Ectodermal cell (in vitro differentiated cells): ENCODE results near the gene WDR64. TPM values are rescaled to one million over a fixed set of nuclear protein-coding genes. Genes with fewer than 3 reads are reported as not detected.

Experiments
- H3K27ac ChIP-seq: 2 replicates; pipeline ENCODE4 v1.7.0; 2013; ENCODE audit warnings: mild to moderate bottlenecking, low read depth, low read length; ENCODE audit not compliant: insufficient read depth, poor library complexity, severe bottlenecking
- H3K27me3 ChIP-seq: 2 replicates; pipeline ENCODE4 v1.7.0; 2013; ENCODE audit warnings: mild to moderate bottlenecking, low read length; ENCODE audit not compliant: insufficient read depth, control insufficient read depth, poor library complexity, severe bottlenecking
- H3K36me3 ChIP-seq: one replicate; pipeline ENCODE4 v1.7.0; 2013; ENCODE audit warnings: low read length; ENCODE audit not compliant: control insufficient read depth, insufficient read depth
- H3K4me1 ChIP-seq: one replicate; pipeline ENCODE4 v1.7.0; 2013; ENCODE audit warnings: low read length; ENCODE audit not compliant: control insufficient read depth, insufficient read depth
- H3K4me3 ChIP-seq: 2 replicates; pipeline ENCODE4 v1.7.0; 2013; ENCODE audit warnings: low read depth, low read length, control low read depth; ENCODE audit not compliant: insufficient read depth
- H3K9me3 ChIP-seq: 2 replicates; pipeline ENCODE4 v1.7.0; 2013; ENCODE audit warnings: mild to moderate bottlenecking, low read length, moderate library complexity; ENCODE audit not compliant: control insufficient read depth
- WGBS, 2 experiments: methylation state at CpG; one replicate each; pipeline ENCODE4 v1.1.7; 2013; ENCODE audit warnings: missing lambda C conversion rate in 2 of 2; 5-methylcytosine and 5-hydroxymethylcytosine counted together
- polyA plus RNA-seq, 4 experiments: library from polyadenylated mRNA; stranded (reverse); fragments of 50-300 nt; gene quantifications; one replicate each; pipeline ENCODE4 v1.2.3, GENCODE V29; 2013

The WDR64 gene
- polyA plus RNA-seq (2013, experiment 1 of 4) = not detected
- polyA plus RNA-seq (2013, experiment 2 of 4) = not detected
- polyA plus RNA-seq (2013, experiment 3 of 4) = not detected
- polyA plus RNA-seq (2013, experiment 4 of 4) = 0.08 TPM

DNA sequence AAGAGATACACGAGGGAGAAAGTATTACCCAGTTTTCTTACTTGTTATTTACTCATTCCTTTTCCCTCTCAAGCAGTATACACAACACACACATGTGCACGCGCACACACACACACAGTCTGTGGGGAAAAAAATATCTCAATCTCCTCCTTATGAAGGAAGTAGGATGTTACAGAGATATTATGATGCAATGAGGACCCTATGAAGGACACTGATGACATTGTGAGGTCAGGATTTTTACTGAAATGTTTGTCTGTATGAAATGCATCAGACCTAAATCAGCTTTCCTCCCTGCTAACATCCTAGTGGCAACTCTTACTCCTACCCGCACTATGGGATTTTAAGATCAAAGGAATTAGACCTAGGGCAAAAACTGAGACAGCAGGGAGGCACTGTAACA, at the start of gene WDR64:
Gene WDR64, plus strand, starts transcription at position 270 of the 400 bp plus-strand sequence. CDS start 204 bp downstream, outside the sequence.
- Histone ChIP-seq H3K27me3 (no peaks in the 10 kb centered on the region), H3K4me1 (no peaks in the 10 kb centered on the region), H3K36me3 (no peaks in the 10 kb centered on the region), H3K9me3 (no peaks in the 10 kb centered on the region), H3K27ac (no peak within 1 kb of the TSS), H3K4me3 (no peak within 1 kb of the TSS)
- WGBS, 2 experiments = 82 to 90% methylated on average over 2 of the region's 4 CpGs

DNA sequence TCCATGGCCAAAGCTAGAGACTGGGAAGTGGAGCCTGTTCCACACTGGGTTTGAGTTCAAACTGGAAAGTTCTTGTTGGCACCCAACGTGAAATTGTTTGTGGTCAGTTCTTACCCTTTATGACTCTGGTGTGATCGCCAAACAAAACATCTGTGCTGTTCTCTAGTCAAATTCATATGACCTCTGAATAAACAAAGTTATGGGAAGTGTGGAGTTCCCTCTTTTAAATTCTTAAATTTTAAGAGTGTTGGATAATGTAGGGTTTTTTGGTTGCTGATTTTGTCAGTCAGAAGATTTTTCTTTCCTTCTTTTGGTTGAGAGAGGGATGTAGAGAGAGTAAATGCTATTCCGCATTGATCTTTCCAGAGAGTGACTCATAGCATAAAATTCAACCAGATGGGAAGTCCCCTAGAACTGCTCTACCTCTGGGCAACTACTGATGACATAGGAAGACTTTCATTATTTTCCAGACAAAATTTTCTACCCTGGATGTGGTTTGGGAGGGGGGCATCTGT, 48.3 kb upstream of the WDR64 start:
- Histone ChIP-seq H3K4me3 (no peak overlapping the region), H3K9me3 (no peaks in the 10 kb centered on the region), H3K36me3 (no peaks in the 10 kb centered on the region), H3K27ac (no peak overlapping the region), H3K4me1 (no peaks in the 10 kb centered on the region), H3K27me3 (no peaks in the 10 kb centered on the region)
- 93 to 95% methylated on average over 2 to 3 of the region's 3 CpGs for WGBS, 2 experiments

DNA sequence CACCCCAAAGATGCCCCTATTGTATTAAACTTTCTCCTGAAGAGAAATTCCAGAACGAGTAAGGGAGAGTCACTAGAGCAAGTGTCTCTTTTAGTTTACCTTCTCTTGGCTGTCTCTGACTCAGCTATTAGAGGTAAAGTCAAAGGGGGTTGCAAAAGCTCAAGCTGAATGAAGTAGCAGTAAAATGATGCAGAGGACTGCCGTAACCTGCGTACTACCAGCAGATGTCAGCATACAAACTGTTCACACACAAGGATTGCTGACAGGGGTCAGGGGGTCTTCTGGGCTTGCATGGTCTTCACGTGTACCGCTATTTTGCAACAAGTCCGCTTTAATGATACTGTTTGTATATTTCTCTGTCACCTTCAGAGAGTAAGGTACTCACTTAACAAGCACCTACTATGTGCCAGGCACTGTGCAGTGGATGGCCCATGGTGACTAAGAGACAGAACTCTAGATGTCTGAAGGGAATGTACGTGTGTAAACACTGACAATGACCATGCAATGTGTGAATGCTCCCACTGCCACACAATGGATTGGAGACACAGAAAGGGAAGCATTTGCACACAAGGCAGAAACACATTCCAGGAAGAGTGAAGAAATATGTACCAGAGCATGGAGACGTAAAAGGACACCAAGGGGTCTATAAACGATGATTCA, 46.8 kb upstream of the WDR64 start:
- WGBS, 2 experiments = 82 to 87% methylated on average over 9 of the region's 9 CpGs
- H3K36me3 ChIP-seq = no peaks in the 10 kb centered on the region

DNA sequence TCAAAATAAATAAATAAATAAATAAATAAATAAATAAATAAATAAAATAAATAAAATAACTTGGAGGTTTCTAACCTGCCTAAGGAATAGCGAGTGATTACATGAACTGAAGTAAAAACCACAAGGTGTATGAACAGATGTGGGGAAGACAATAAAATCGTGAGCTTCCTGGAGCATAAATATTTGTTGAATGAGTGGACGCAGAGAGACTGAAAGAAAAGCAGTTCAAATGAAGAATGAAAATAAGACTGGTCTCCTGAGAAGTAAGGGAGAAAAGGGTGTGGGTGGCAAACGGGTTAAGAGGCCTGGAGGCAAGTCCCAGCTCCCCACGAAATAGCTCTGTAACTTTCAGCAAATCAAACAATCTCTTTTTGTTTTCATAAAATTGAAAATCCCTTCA, 45.5 kb upstream of the WDR64 start:
- Histone ChIP-seq H3K4me1 (no peaks in the 10 kb centered on the region), H3K4me3 (no peak overlapping the region), H3K9me3 (no peaks in the 10 kb centered on the region), H3K27me3 (no peaks in the 10 kb centered on the region), H3K36me3 (no peaks in the 10 kb centered on the region), H3K27ac (no peak overlapping the region)
- 89 to 97% methylated on average over 5 of the region's 5 CpGs for WGBS, 2 experiments

More for the DNA sequence above, 46.8 kb upstream of the WDR64 start:
- no peak overlapping the region for H3K4me3 ChIP-seq
- H3K27ac ChIP-seq = no peak overlapping the region
- H3K27me3 ChIP-seq = no peaks in the 10 kb centered on the region
- no peaks in the 10 kb centered on the region for H3K4me1 ChIP-seq
- H3K9me3 ChIP-seq = no peaks in the 10 kb centered on the region

DNA sequence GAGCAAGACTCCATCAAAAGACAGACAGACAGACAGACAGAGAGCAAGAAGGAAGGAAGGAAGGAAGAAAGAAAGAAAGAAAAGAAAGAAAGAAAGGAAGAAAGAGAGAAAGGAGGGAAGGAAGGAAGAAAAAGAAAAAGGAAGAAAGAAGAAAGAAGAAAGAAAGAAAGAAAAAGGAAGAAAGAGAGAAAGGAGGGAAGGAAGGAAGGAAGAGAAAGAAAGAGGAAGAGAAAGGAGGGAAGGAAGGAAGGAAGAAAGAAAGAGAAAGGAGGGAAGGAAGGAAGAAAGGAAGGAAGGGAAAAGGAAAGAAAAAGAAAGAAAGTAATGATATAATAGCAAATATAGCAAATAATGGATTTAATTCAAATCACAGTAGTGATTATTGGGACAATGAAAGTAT, 44.6 kb upstream of the WDR64 start:
- no peaks in the 10 kb centered on the region for H3K4me1 ChIP-seq
- H3K27me3 ChIP-seq = no peaks in the 10 kb centered on the region
- no peak overlapping the region for H3K27ac ChIP-seq
- no peaks in the 10 kb centered on the region for H3K9me3 ChIP-seq
- H3K4me3 ChIP-seq = no peak overlapping the region
- no peaks in the 10 kb centered on the region for H3K36me3 ChIP-seq

DNA sequence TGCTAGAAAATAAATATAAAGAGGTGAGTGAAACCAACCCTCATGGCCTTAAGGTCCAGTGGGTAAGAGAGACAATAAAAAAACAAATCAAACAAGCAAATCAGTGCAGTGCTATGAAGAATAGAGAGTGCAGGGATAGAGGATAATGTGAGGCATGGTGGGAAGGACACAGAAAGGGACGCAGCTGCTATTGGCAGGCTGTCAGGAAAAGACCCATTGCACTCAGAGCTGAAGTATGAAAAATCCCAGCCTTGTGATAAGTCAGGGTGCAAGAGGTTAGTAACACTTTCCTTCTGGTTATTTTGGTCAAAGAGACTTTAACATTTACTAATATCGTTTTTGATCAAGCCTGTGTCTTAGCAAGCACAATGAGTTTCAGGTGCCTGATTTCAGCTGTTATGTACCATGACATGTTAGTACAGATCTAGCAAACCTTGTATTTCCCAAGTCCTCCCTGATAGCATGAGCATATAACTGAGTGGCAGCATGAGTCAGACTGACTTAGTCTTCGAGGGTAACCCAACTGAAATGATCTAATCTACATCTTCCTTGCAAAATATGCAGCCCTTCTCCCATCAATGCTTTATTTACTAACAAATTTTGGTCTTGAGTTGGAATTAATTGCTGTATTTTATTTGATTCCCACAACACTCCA, 43.6 kb upstream of the WDR64 start:
- 90 to 93% methylated on average over 3 of the region's 3 CpGs for whole genome bisulfite sequencing, 2 experiments

DNA sequence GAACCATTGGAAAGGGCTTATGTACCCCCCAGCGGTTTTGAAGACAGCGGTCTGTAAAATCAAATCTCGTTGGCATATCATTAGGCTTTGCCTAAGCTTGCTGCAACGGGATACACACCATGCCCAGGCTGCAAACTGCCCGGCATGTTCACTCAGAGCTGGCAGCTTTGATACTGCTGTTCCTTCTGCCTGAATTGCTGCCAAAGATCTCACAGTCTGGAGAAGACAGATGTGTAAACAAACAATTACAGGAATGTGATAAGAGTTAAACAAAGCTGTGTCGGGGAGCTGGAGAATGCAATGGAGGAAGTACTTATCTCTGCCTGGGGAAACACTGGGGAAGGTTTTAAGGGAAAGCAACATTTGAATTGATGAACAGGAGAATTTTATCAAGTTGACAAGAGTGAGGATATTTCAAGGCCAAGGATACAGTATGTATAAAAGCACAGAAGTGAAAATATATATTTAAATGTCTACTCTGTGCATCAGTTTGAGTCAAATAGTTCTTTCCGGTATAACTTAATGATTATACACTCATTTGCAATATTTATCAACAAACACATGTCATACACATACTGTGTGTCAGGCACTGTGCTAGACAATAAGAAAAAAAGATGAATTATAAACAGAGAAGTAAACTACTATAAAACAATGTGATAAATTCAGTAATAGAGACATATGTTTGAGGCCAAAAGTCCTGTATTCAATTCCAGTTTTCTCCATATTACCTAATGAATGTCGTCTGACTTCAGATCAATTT, 41.8 kb upstream of the WDR64 start:
- H3K9me3 ChIP-seq = no peaks in the 10 kb centered on the region
- H3K27ac ChIP-seq = no peak overlapping the region
- no peaks in the 10 kb centered on the region for H3K27me3 ChIP-seq
- no peak overlapping the region for H3K4me3 ChIP-seq
- WGBS, 2 experiments = 89 to 92% methylated on average over 7 to 8 of the region's 8 CpGs
- H3K4me1 ChIP-seq = no peaks in the 10 kb centered on the region
- H3K36me3 ChIP-seq = no peaks in the 10 kb centered on the region

More for the DNA sequence above, 43.6 kb upstream of the WDR64 start:
- no peaks in the 10 kb centered on the region for H3K36me3 ChIP-seq
- no peak overlapping the region for H3K27ac ChIP-seq
- H3K9me3 ChIP-seq = no peaks in the 10 kb centered on the region
- no peak overlapping the region for H3K4me3 ChIP-seq
- H3K4me1 ChIP-seq = no peaks in the 10 kb centered on the region
- H3K27me3 ChIP-seq = no peaks in the 10 kb centered on the region

DNA sequence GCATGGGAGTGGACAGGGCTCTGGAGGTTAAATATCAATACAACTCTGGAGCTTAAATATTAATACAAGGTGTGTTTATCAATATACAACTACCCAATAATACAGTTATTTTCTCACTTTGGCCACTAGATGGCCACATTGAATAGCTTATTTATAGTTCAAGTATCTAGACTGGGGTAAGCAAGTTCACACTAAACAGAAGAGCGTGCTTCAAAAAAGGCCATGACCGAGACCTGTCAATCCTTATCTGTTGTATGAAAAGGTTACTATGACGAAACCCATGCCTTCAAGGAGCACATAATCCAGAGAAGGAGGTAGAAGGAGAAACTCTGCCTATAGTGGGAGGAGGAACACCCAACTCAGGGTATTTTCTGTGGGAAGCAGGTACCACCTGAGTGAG, 41.0 kb upstream of the WDR64 start:
- Histone ChIP-seq H3K9me3 (no peaks in the 10 kb centered on the region), H3K4me1 (peaks cover 2% of the 10 kb centered on the region), H3K4me3 (no peak overlapping the region), H3K27ac (no peak overlapping the region), H3K27me3 (no peaks in the 10 kb centered on the region), H3K36me3 (no peaks in the 10 kb centered on the region)
- WGBS, 2 experiments = 66 to 72% methylated on average over 3 of the region's 3 CpGs

DNA sequence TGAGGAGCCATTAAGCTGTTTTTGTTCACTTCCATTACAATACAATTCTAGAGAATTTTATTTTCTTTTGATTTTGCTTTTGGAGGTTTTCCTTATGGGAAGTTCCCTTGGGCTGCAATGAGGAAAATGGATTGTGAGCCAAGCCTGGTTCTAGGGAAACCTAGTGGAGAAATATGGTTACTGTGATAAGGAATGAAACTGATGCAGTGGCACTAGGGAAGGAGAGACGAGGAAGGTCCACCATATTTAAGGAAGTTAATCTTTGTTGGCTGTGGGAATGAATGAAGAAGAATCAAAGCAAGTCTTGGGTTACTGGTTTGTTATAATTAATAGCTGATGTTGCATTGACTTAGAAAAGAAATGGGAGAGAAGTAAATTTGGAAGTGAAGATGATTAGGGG, 40.3 kb upstream of the WDR64 start:
- peaks cover 2% of the 10 kb centered on the region for H3K4me1 ChIP-seq
- 93 to 95% methylated on average over 1 of the region's 1 CpG for WGBS, 2 experiments
- no peak overlapping the region for H3K27ac ChIP-seq
- no peaks in the 10 kb centered on the region for H3K27me3 ChIP-seq
- H3K9me3 ChIP-seq = no peaks in the 10 kb centered on the region
- no peak overlapping the region for H3K4me3 ChIP-seq
- no peaks in the 10 kb centered on the region for H3K36me3 ChIP-seq
